OCI-LY7 (cell line): ENCODE measurements around the gene ZNF431. TPM values are rescaled to one million over a fixed set of nuclear protein-coding genes. Genes with fewer than 3 reads are reported as not detected.

Experiments used
- BruUV-seq: library from RNA; stranded (reverse); fragments of 400-500 nt; replicated peaks from 2 replicates; lab custom pipeline; 2021; lab: Mats Ljungman, UMichigan
- CTCF ChIA-PET: fragments of 300-600 bp; sonication (Branson Sonifier 250); formaldehyde crosslinking; loops from one replicate; lab custom pipeline; 2022; ENCODE audit warnings: antibody characterized with exemption; ENCODE audit not compliant: unreplicated experiment; lab: Charles Lee
- POLR2A ChIA-PET: fragments of 300-600 bp; sonication (Branson Sonifier 250); formaldehyde crosslinking; loops from one replicate; lab custom pipeline; 2022; ENCODE audit warnings: antibody characterized with exemption; lab: Charles Lee
- DNase-seq: peaks from one replicate; pipeline ENCODE4 v3.0.0-alpha.2; 2015; ENCODE audit warnings: low spot score
- H2AFZ ChIP-seq: fragments of 200-600 bp; sonication (generic), shearing (Covaris generic); 2 replicates; pipeline ENCODE4 v1.6.1; 2014; ENCODE audit warnings: mild to moderate bottlenecking, antibody characterized with exemption, low read length, moderate library complexity
- H3K27ac ChIP-seq: fragments of 200-600 bp; sonication (generic); 2 replicates; pipeline ENCODE4 v1.5.1; 2014; ENCODE audit warnings: mixed run types, low read depth, mild to moderate bottlenecking, moderate library complexity, low read length, inconsistent platforms; ENCODE audit not compliant: poor library complexity, severe bottlenecking
- H3K36me3 ChIP-seq: fragments of 200-600 bp; sonication (generic); 2 replicates; pipeline ENCODE4 v1.6.1; 2014; ENCODE audit warnings: mild to moderate bottlenecking, antibody characterized with exemption, low read length, moderate library complexity, mixed read lengths; ENCODE audit not compliant: insufficient read depth
- H3K4me1 ChIP-seq: fragments of 200-600 bp; sonication (generic); 2 replicates; pipeline ENCODE4 v1.5.1; 2014; ENCODE audit warnings: mild to moderate bottlenecking, low read length; ENCODE audit not compliant: insufficient read depth, poor library complexity, severe bottlenecking
- H3K4me2 ChIP-seq: fragments of 200-600 bp; sonication (generic); 2 replicates; pipeline ENCODE4 v1.6.1; 2014; ENCODE audit warnings: mild to moderate bottlenecking, low read length
- H3K4me3 ChIP-seq: fragments of 200-600 bp; sonication (generic); 2 replicates; pipeline ENCODE4 v1.5.1; 2014; ENCODE audit warnings: mild to moderate bottlenecking, low read depth, low read length; ENCODE audit not compliant: poor library complexity, severe bottlenecking
- H3K79me2 ChIP-seq: fragments of 200-600 bp; sonication (generic); 2 replicates; pipeline ENCODE4 v1.6.1; 2016; ENCODE audit warnings: low read depth, mild to moderate bottlenecking, low read length, moderate library complexity, mixed read lengths; ENCODE audit not compliant: insufficient read depth
- H3K9me2 ChIP-seq: fragments of 200-600 bp; sonication (generic); 2 replicates; pipeline ENCODE4 v1.6.1; 2016; ENCODE audit warnings: mild to moderate bottlenecking, low read length, mixed read lengths; ENCODE audit not compliant: insufficient read depth
- H3K9me3 ChIP-seq: fragments of 200-600 bp; sonication (generic); 2 replicates; pipeline ENCODE4 v1.6.1; 2014; ENCODE audit warnings: mild to moderate bottlenecking, mixed run types, low read length, mixed read lengths
- H4K20me1 ChIP-seq: fragments of 200-600 bp; sonication (generic); 2 replicates; pipeline ENCODE4 v1.6.1; 2014; ENCODE audit warnings: mild to moderate bottlenecking, antibody characterized with exemption, low read length, moderate library complexity, mixed read lengths; ENCODE audit not compliant: insufficient read depth
- CTCF ChIP-seq: fragments of 200-600 bp; sonication (generic); conservative IDR thresholded peaks from 2 replicates; pipeline ENCODE4 v1.5.1; 2014; ENCODE audit warnings: mild to moderate bottlenecking, antibody characterized with exemption, low read length, moderate library complexity, mixed read lengths
- EZH2phosphoT487 ChIP-seq: fragments of 200-600 bp; sonication (generic); IDR thresholded peaks from 2 replicates; pipeline ENCODE4 v1.6.1; 2018; ENCODE audit warnings: low read depth, borderline replicate concordance, mild to moderate bottlenecking, mixed run types, antibody characterized with exemption, low read length, moderate library complexity, mixed read lengths
- intact Hi-C: fragments of 100-400 bp; cut with micrococcal nuclease; formaldehyde crosslinking; loops from one replicate; pipeline ENCODE4 v1.10.0; 2022; ENCODE audit not compliant: unreplicated experiment
- total RNA-seq, 2 experiments: library from RNA; depleted of rRNA in 1 of 2; stranded (reverse); fragments of >200 nt in 1 of 2; shearing (Covaris generic) in 1 of 2; gene quantifications; 2 replicates each; pipeline ENCODE4 v1.2.3, GENCODE V29; 2014 to 2022

The ZNF431 gene
- total RNA-seq, 2 experiments from 2014 or later = 26.6 to 34.5 TPM

- CTCF ChIA-PET = no interaction called here
- BruUV-seq = no TSS peak
Observed at GRCh38 chr19:21115430-21115829, 26.4 kb upstream of the ZNF431 start.

GRCh38 chr19:21117041-21117907 lies 24.6 kb upstream of the ZNF431 start:
- POLR2A ChIA-PET = interaction anchor here (0.7 kb wide), 1 partner anchor 412 kb away, joined by 3 read pairs; no protein-coding TSS in a partner anchor
- no peak for TF ChIP-seq CTCF
- no peak for TF ChIP-seq EZH2phosphoT487

More at GRCh38 chr19:21115430-21115829, 26.4 kb upstream of the ZNF431 start:
- H3K4me3 ChIP-seq = no peak overlapping the region
- intact Hi-C loops = no loop called here
- no peak overlapping the region for H3K27ac ChIP-seq
- peaks cover 8% of the 10 kb centered on the region; the same call in 1 of the 2 replicates for H3K79me2 ChIP-seq
- no peak for TF ChIP-seq EZH2phosphoT487
- TF ChIP-seq CTCF = no peak
- no peak for DNase-seq
- peaks cover 90% of the 10 kb centered on the region for H3K36me3 ChIP-seq
- H3K9me3 ChIP-seq = peaks cover 32% of the 10 kb centered on the region; the same call in 1 of the 2 replicates
- POLR2A ChIA-PET = no interaction called here
- no peaks in the 10 kb centered on the region for H3K4me1 ChIP-seq
- no peak overlapping the region for H2AFZ ChIP-seq
- H3K4me2 ChIP-seq = no peak overlapping the region
- H4K20me1 ChIP-seq = no peaks in the 10 kb centered on the region
- no peaks in the 10 kb centered on the region for H3K9me2 ChIP-seq

GRCh38 chr19:21126078-21126477 lies 15.8 kb upstream of the ZNF431 start:
- no peak overlapping the region for H2AFZ ChIP-seq
- H3K79me2 ChIP-seq = no peaks in the 10 kb centered on the region
- no peak overlapping the region for H3K4me3 ChIP-seq
- H3K4me1 ChIP-seq = no peaks in the 10 kb centered on the region
- ChIA-PET POLR2A (interaction anchor here (1.0 kb wide), 1 partner anchor 15 kb away, joined by 3 read pairs; no protein-coding TSS in a partner anchor), CTCF (no interaction called here)
- no peak overlapping the region for H3K4me2 ChIP-seq
- DNase-seq = no peak
- no peaks in the 10 kb centered on the region for H4K20me1 ChIP-seq
- peaks cover 7% of the 10 kb centered on the region; the same call in 1 of the 2 replicates for H3K9me3 ChIP-seq
- H3K36me3 ChIP-seq = peaks cover 22% of the 10 kb centered on the region
- TF ChIP-seq EZH2phosphoT487 (no peak), CTCF (no peak)
- TSS peak; percentile 23 for BruUV-seq
- intact Hi-C loops = no loop called here
- H3K27ac ChIP-seq = no peak overlapping the region
- H3K9me2 ChIP-seq = no peaks in the 10 kb centered on the region

More at GRCh38 chr19:21117041-21117907, 24.6 kb upstream of the ZNF431 start:
- peaks cover 1% of the 10 kb centered on the region; the same call in 1 of the 2 replicates for H3K79me2 ChIP-seq
- BruUV-seq = no TSS peak
- no peak for DNase-seq
- H2AFZ ChIP-seq = no peak overlapping the region
- no peak overlapping the region for H3K27ac ChIP-seq
- intact Hi-C loops = no loop called here
- no peaks in the 10 kb centered on the region for H3K9me2 ChIP-seq
- CTCF ChIA-PET = no interaction called here
- H3K4me1 ChIP-seq = no peaks in the 10 kb centered on the region
- no peak overlapping the region for H3K4me2 ChIP-seq
- no peak overlapping the region for H3K4me3 ChIP-seq
- H3K36me3 ChIP-seq = peaks cover 92% of the 10 kb centered on the region
- peaks cover 27% of the 10 kb centered on the region; the same call in 1 of the 2 replicates for H3K9me3 ChIP-seq
- H4K20me1 ChIP-seq = no peaks in the 10 kb centered on the region
